ENCODE data around the gene CDH24.

Gene CDH24

GRCh38 chr14:23054000-23054811, 3.1 kb downstream of the CDH24 start:
- no peak for DNase-seq (ENCODE audit: low read depth)
- H3K4me3 ChIP-seq (ENCODE audit: low read depth, low read length), result no peak overlapping the region
- TF ChIP-seq, protein P1, sequence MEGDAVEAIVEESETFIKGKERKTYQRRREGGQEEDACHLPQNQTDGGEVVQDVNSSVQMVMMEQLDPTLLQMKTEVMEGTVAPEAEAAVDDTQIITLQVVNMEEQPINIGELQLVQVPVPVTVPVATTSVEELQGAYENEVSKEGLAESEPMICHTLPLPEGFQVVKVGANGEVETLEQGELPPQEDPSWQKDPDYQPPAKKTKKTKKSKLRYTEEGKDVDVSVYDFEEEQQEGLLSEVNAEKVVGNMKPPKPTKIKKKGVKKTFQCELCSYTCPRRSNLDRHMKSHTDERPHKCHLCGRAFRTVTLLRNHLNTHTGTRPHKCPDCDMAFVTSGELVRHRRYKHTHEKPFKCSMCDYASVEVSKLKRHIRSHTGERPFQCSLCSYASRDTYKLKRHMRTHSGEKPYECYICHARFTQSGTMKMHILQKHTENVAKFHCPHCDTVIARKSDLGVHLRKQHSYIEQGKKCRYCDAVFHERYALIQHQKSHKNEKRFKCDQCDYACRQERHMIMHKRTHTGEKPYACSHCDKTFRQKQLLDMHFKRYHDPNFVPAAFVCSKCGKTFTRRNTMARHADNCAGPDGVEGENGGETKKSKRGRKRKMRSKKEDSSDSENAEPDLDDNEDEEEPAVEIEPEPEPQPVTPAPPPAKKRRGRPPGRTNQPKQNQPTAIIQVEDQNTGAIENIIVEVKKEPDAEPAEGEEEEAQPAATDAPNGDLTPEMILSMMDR (conservative IDR thresholded peaks at IDR 0.05; ENCODE audit: low read depth, low read length), result peak; percentile 42

DNA sequence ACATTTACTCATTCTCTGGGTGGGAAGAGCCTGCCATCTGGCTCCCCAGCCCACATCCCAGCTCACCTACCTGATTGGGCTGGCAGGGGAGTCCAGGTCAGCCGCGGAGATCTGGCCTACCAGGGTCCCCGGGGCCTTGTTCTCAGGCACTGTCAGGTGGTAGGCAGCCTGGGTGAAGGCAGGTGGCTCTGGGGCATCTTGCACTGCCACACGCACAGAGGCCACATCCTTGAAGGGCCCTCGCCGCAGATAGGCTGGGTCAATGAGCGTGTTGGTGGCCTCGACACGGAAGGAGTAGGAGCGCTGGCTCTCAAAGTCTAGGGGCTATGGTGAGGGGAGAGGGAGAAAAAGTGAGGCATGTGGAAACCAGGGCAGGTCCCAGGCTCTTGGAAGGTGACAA, 3.9 kb downstream of the CDH24 start:
- DNase-seq (ENCODE audit: low read depth), result no peak
- TF ChIP-seq, protein P1 (conservative IDR thresholded peaks at IDR 0.05; ENCODE audit: low read depth, low read length), result no peak
- no peak overlapping the region for H3K4me3 ChIP-seq (ENCODE audit: low read depth, low read length)

DNA sequence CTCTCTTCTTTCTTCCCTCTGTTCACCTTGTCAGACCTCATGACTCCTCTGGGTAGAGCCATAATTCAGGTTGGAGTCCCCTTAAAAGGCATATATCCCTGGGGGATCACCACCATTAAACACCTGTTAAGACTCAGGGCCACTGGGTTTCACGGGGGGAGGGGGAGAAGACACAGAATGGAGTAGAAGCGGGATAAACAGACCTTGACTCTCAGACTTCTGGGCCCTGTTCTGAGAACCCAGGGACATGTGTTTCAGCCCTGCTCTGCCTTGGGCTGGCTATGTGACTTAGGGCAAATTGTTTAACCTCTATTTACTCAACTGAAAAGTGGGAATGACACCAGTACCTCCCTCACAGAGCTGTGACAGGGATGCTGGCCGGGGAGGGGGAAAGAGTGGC, 4.6 kb downstream of the CDH24 start:
- no peak for DNase-seq (ENCODE audit: low read depth)
- no peak overlapping the region for H3K4me3 ChIP-seq (ENCODE audit: low read depth, low read length)
- TF ChIP-seq, protein P1 (conservative IDR thresholded peaks at IDR 0.05; ENCODE audit: low read depth, low read length), result no peak

DNA sequence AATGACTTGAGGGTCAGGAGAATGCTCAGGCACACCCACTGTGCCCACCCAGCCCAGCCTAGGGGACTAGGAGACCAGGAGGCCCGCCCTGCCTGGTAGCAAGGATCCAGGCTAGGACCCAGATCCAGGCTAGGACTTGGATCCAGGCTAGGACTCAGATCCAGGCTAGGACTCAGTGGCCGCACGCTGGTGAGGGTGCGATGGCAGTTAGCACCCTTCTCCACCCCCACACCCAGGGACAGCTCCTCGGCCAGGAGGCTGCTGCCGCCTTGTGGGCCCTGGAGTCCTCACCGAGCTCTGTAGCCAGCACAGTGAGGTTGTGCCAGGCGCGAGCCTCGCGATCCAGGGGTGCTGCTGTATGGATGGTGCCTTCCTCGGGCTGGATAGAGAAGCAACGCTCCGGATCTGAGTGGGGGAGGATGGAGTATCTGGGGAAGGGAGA, 5.1 kb downstream of the CDH24 start:
- no peak overlapping the region for H3K4me3 ChIP-seq (ENCODE audit: low read depth, low read length)
- DNase-seq (ENCODE audit: low read depth), result no peak
- TF ChIP-seq, protein P1 (conservative IDR thresholded peaks at IDR 0.05; ENCODE audit: low read depth, low read length), result peak; percentile 45

DNA sequence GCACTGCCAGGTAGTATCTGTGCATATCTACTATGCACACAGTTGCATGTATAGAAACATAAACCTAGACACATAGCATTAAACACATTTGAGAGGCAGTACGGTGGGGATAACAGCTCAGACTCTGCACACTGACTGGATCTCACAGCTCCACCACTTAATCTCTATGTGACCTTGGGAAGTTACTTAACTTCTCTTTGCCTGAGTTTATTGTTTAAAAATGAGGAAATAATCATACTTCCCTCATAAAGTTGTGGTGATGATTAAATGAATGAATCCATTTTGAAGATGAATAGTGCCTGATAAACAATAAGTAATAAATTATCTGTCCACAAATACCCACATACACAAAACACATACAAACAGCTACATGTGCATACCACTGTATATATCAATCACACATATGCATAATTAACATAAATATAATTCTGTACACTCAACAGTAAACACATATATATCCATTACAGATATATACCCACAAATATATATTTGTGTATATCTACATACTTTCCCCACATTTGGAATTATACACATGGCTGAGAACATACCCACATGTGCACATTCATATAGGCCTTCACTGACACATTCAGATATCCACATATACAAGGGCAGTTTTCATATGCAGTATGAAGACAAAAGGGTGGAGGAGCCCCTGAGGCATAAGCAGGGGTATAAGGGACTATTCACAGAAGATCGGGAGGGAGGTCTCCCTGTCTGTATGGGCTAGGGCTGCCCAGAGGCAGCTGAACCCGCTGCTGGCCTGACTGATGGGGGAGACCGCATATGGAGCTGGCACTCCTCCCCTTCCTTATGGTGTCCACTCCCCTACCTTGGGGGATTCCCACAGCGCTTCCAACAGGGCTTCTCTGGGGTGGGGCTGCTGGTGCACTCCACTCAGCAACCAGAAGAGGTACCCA, 5.9 kb downstream of the CDH24 start:
- TF ChIP-seq, protein P1 (conservative IDR thresholded peaks at IDR 0.05; ENCODE audit: low read depth, low read length), result no peak
- no peak for DNase-seq (ENCODE audit: low read depth)
- H3K4me3 ChIP-seq (ENCODE audit: low read depth, low read length), result no peak overlapping the region

DNA sequence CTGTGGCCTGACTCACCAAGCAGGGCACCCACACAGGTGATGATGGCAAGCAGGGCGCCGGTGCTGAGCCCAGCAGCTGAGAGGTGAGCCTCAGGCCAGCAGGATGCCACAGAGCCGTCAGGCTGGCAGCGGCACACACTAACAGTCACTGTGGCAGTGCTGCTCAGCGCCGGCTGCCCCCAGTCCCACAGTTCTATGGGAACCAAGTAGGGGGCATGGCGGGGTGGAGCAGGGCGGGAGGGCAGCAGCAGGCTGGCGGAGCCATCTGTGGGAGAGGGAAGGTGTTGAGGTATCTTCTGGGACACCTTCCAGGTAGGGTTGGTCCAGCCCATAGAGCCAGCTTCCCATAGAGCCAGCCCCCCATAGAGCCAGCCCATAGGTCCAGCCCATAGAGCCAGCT, 8.3 kb downstream of the CDH24 start:
- no peak for DNase-seq (ENCODE audit: low read depth)
- TF ChIP-seq, protein P1 (conservative IDR thresholded peaks at IDR 0.05; ENCODE audit: low read depth, low read length), result no peak

More for the DNA sequence above, 8.3 kb downstream of the CDH24 start:
- no peak overlapping the region for H3K4me3 ChIP-seq (ENCODE audit: low read depth, low read length)
